Activated naive CD8-positive, alpha-beta T cell treated with anti-CD3 and anti-CD28 coated beads, Interleukin-2, amount 50 U/mL, for 16 hours (primary cell): ENCODE measurements around the gene PRSS53.
"Not testable (repeated sequence)": the region's sequence is repeated elsewhere in the genome, so short reads cannot be mapped to it uniquely, and the experiment has no call there.

Source experiments
- DNase-seq: peaks from one replicate; pipeline ENCODE4 v3.0.0-alpha.2; 2020; ENCODE audit warnings: low read depth, low spot score

The PRSS53 gene

DNA sequence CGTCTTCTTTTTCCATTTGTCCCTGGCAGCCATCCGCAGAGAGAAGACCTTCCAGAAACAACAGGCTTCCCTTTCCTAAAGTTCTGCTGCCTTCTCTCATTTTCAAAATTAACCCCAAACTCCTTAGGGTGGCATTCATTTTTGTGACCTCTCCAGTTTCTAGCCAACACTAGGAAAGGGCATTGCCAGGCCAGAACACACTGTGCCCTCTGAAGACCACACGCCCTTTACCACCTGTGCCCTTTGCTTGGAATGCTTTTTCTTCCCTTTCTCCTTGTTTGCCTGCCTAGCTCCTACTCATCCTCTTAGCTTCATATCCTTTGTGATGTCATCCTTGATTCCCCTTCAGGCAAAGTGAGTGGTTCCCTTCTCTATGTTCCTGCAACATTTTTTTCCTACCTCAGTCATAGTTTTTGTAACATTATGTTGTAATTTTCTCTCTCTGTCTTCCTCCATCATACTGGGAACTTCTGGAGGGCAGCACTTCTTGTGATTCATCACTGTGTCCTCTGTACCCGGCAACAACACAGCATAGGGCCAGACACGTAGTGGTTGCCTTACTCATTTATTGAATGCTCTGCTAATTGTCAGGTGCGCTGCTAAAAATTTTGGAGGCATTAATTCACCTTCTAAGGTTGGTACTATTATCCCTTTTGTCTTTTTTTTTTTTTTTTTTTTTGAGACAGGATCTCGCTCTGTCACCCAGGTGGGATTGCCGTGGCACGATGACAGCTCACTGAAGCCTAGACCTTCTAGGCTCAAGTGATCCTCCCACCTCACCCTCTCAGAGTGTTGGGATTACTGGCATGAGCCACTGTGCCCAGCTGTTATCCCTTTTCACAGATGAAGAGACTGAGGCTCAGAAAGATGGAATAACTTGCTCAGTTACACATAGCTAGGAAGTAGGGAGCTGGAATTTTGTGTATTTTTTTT is 29.7 kb upstream of the PRSS53 start:
- no peak for DNase-seq

DNA sequence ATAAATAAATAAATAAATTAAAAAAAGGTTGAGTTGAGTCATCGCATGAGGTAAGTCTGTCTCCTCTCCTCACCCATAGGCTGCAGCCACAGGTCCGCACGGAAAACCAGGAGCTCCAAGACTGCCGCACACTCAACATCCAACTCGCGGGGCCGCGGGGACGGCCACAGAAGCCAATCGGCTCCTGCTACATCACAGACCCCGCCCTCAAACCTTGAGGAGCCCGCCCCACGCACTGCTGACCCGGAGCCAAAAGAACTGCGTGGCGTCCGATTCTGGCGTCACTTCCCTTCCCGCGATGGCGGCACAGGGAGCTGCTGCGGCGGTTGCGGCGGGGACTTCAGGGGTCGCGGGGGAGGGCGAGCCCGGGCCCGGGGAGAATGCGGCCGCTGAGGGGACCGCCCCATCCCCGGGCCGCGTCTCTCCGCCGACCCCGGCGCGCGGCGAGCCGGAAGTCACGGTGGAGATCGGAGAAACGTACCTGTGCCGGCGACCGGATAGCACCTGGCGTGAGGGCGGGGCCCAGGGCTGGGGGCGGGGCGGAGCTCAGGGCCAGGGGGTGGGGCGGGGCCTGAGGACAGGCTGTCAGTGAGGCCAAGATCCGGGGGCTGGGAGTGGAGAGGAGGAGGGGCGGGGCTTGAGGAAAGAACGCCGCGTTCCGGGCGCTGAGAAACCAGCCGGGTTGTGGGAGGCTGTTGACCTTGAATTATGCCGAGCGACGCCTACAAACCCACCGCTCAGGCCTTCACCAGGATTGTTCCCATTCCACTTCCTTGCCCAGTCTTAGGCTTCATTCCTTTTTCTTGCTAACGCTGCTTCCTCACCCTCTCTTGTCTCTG is 28.9 kb upstream of the PRSS53 start, which contains the start of gene KAT8:
Gene KAT8 (plus strand): TSS at position 281 of the 839 bp plus-strand sequence. CDS start 18 bp downstream, at position 299.
- DNase-seq: peak; percentile 94

DNA sequence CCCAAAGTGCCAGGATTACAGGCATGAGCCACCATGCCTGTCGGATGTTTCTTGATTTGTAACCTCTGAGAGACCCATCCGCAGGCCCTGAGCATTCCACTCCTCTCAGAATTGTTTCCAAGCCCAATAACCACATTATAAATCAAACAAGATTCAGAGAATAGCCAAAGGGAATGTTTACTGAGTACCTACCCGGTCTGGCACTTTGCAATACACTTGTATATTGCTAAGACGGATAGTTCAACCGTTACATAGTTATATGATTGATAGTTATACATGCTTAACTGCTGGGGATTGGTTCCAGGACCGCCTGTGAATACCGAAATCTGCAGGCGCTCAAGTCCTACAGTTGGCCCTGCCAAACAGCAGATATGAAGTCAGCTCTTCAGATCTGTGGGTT is 25.7 kb upstream of the PRSS53 start:
- no peak for DNase-seq

DNA sequence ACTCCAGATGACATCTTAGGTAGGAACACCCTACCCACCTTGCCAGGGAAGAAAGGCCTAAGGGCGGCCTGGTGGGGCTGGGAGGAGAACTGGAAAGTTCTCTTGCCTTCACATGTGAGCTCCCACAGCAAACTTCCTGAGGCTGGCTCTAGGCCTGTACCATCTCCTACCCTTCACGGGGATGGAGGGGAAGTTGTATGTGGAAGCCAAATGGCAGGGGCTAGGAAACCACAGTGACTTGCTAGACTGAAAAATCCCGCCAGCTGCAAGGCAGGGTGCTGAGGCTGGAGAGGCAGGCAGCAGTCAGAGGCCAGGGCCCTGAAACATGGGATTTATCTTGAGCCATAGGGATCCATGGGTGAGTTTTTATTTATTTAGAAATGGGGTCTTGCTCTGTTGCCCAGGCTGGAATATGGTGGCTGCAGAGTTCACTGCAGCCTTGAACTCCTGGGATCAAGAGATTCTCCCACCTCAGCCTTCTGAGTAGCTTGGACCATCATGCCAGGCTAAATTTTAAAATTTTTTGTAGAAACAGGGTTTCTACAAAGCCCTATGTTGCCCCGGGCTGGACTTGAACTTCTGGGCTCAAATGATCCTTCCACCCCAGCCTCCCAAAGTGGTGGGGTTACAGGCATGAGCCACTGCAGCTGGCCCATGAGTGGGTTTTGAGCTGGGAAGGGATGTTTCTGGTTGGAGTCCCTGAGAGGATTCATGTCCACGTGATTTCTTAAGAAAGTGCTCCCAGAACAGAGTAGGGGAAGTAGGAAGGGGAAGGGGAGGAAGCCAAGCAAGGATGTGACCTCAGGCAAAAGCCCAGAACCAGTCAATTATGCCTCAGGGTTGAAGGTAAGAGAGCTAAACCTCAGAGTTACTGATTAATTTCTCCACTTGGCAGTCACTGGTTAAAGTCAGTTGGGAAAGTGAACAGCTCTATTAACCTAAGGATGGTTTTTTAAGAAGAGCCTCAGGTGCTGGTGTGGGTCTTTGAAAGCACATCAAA is 24.7 kb upstream of the PRSS53 start:
- no peak for DNase-seq

DNA sequence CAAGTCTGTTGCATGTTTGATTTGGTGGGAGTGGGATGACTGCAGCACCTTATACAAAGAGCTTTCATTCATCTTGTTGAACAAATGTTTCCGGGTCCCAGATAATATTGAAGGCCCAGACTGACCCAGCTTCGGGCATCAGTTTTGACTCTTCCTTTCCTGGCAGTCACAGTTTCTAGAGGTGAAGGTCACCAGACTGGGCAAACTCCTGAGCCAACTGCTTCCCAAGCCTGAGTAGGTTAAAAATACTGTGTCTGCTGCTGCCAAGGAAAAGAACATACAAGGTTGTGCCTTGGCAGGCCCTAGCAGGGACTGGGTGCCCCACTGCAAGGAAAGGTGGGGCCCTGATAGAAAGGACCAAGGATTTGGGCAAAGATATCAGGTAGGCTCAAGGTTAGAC is 24.0 kb upstream of the PRSS53 start:
- DNase-seq: no peak

DNA sequence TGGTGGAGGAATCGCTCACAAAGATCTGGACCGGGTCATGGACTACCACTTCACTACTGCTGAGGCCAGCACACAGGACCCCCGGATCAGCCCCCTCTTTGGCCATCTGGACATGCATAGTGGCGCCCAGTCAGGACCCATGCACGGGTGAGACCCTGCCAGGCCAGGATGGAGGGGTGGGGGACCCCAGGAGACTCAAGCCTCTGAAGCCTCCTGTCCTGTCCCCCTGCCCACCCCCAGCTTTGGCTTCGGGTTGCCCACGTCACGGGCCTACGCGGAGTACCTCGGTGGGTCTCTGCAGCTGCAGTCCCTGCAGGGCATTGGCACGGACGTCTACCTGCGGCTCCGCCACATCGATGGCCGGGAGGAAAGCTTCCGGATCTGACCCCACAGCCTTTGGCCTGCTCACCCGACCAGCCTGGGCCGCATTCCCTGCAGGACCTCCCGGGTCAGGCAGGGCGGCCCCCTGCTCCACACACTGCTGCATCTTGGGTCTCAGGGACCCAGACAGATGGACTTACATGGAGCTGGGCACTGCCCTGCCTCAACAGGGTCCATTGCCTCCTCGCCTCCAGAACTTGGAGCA is 23.2 kb upstream of the PRSS53 start:
- DNase-seq: no peak

DNA sequence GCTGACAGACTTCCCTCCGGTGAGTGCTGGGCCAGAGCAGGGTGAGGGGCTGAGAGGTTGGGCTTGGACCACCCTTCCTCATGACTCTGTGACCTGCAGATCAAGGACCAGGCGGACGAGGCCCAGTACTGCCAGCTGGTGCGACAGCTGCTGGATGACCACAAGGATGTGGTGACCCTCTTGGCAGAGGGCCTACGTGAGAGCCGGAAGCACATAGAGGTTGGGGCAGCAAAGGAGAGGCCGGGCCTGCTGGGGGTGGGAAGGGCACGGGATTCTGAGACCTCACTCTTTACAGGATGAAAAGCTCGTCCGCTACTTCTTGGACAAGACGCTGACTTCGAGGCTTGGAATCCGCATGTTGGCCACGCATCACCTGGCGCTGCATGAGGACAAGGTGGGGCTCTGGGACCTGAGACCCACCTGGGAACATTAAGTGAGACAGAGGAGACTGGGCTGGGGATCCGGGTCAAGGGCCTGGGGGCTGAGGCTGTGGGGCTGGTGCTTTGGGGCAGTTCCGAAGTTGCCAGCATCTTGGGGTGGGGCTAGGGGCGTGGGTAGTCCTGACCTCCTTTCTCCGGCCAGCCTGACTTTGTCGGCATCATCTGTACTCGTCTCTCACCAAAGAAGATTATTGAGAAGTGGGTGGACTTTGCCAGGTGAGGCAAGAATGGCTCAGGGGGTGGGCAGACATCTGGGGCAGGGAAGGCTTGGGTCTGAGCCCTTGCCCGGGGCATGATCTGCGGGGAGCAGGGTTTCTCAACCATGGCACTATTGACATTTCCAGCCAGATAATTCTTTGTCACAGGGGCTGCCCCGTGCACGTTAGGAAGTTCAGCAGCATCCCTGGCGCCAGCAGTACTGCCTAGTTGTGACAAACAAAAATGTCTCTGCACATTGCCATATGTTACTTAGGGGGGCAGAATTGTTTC is 21.6 kb upstream of the PRSS53 start:
- no peak for DNase-seq

DNA sequence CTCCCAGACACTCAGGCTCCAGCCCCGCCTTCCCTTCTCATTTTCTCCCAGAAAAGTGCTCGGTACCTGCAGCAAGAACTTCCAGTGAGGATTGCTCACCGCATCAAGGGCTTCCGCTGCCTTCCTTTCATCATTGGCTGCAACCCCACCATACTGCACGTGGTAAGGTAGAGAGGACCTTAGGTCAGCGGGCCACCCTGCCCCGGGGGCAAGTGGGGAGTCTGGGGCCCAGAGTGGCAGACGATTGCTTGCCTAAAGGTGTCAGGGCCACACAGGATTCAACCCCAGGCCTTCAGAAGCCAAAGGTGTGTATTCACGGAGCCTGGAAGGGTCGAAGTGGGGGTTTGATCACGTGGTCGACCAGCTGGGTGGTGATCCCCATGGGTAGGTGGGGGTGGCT is 20.9 kb upstream of the PRSS53 start:
- no peak for DNase-seq

DNA sequence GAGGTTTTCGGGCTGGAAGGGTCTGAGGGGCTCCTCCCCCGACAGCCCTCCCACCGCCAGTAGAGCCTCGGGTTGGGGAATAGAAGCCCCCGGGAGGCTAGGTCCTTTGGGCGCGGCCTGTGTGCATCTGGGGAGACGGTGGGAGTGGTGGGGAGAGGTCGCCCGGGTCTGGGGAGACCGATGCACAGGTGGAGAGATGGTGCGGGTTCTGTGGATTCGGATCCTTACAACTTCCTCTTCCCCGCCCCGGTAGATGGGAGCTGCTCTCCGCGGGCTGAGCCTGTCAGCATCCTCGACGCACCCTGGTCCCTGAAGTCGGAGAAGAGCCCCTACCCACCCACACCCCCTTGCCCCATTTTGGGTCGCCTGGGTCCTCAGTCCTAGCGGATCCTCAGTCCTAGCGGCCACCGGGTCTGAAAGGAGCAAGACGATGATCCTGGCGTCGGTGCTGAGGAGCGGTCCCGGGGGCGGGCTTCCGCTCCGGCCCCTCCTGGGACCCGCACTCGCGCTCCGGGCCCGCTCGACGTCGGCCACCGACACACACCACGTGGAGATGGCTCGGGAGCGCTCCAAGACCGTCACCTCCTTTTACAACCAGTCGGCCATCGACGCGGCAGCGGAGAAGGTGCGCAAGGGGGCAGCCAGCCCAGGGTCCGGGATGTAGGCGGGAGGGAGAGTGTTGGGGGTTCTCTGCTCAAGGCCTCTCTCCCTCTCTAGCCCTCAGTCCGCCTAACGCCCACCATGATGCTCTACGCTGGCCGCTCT is 20.2 kb upstream of the PRSS53 start:
- no peak for DNase-seq

DNA sequence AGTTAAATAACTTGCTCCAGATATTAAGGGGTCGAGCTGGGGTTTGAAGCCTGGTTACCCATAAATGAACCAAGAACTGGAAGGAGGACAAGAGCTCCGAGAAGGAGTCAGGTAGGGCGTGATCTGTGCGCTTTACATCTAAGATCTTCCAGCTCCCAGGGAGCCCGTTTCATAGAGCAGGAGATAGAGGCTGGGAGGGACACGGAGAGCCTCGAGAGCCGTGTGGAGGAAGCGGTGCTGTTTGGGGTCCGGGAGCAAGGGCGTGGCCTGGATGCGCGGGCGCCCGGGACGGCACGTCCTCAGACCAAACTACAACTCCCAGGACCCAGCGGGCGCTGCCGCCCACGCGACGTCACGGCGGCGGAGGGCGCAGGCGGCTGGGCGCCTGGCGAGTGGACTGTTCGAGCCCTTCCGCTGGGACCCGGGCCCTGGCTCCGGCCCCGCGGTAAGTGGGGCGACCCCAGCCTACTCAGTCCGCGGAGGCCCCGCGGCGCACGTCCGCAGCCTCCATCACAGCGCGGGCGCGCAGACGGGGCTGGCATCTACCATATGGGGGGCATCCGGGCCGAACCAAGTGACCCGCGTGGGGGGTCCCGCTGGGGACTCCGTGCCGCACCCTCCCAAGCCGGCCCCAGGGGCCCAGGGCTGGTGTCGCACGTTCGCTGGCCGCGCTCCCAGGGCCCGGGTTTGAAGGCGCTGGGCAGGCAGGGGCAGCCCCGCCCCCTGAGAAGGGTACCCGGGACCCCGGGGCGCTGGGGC is 19.5 kb upstream of the PRSS53 start, which contains the start of gene BCKDK:
Gene BCKDK (plus strand): TSS at position 352 of the 759 bp plus-strand sequence. CDS start 838 bp downstream, outside the sequence.
- DNase-seq: peak; percentile 49

DNA sequence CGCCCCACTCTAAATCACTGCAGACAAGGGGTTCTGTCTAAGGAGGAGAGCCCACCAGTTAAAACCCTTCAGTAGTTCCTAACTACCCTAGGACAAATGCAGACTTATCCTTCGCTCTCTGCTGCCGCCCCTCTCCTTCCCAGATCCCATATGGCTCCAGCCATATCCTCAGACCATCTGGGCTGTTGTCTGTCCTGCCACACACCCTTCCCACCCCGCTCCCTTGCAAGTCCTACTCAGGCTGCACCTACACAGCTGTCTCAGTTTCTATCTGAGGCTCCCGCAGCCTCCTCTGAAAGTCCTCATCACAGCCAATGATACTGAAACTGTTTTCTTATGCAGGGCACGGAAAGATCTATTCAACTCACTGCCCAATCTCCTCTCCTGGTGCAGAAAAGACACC is 18.7 kb upstream of the PRSS53 start:
- no peak for DNase-seq

DNA sequence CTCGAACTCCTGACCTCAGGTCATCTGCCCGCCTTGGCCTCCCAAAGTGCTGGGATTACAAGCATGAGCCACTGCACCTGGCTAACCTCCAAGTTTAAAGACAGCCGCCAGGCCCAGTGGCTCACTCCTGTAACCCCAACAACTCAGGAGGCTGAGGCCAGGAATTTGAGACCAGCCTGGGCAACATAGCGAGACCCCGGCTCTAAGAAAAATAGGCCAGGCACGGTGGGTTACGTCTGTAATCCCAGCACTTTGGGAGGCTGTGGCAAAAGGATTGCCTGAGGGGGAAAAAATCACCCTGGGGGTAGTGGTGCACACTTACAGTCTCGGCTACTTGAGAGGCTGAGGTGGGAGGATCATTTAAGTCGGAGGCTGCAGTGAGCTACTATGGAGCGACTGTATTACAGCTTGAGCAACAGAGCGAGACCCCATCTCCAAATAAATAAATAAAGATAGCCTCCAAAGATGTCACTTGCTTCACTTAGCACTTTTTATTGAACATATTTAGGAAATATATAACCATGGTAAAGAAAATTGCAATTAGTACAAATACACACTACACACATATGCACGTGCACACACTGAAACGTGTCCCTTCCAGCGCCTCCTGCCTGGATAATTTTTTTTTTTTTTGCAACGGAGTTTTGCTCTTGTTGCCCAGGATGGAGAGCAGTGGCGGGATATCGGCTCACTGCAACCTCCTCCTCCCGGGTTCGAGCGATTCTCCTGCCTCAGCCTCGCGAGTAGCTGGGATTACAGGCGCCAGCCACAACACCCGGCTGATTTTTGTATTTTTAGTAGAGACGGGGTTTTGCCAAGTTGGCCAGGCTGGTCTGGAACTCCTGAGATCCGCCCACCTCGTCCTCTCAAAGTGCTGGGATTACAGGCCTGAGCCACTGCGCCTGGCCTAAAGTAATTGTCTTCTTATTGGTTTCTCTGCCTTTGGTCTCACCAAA is 18.0 kb upstream of the PRSS53 start:
- DNase-seq: no peak

DNA sequence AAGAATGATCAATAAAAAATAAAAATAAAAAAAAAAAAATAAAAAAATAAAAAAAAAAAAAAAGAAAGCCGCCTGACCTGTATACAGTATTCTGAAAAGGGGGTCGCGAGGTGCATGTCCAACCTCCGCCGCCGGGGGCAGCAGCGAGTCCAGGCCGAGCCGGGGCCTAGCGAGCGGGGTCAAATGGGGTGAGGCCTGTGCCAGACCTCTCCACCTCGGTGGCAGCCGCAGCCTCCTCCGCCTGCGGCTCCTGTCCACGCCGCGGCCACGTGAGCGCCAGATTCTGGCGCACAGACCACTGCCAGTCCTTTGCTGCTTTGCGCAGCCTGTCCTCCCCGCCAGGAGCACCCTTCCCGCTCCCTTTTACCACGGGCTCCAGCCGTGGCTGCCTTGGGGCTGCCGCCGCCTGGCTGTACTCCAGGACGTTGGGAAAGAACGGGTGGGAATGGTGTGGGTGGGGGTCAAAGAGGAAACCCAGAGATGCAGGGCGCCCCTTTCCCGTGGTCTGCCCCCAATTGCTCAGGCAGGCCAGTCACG is 17.0 kb upstream of the PRSS53 start:
- peak; percentile 67 for DNase-seq

DNA sequence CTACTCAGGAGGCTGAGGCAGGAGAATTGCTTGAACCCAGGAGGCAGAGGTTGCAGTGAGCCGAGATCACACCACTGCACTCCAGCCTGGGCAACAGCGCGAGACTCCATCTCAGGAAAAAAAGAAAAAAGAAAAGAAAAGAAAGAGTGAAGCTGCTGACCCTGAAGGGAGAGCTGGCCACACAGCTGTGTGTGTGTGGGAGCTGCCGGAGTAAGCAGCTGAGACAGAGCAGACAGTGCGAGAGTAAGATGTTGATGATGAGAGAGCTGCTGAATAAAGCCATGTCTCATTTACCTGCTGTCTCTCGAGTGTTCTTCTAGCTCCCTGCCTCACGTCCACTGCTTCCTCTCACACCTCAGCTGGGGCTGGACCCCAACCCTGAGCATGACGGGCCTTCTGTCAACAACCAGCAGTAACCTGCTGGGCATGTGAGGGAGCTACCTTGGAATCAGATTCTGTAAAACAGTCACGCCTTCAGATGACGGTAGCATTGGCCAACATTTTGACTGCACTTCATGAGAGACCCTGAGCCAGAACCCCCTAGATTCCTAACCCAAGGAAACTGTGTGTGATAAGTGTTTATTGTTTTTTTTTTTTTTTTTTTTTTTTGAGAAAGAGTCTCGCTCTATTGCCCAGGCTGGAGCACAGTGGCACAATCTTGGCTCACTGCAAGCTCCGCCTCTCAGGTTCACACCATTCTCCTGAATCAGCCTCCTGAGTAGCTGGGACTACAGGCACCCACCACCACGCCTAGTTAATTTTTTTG is 12.3 kb upstream of the PRSS53 start:
- not testable (repeated sequence) for DNase-seq

DNA sequence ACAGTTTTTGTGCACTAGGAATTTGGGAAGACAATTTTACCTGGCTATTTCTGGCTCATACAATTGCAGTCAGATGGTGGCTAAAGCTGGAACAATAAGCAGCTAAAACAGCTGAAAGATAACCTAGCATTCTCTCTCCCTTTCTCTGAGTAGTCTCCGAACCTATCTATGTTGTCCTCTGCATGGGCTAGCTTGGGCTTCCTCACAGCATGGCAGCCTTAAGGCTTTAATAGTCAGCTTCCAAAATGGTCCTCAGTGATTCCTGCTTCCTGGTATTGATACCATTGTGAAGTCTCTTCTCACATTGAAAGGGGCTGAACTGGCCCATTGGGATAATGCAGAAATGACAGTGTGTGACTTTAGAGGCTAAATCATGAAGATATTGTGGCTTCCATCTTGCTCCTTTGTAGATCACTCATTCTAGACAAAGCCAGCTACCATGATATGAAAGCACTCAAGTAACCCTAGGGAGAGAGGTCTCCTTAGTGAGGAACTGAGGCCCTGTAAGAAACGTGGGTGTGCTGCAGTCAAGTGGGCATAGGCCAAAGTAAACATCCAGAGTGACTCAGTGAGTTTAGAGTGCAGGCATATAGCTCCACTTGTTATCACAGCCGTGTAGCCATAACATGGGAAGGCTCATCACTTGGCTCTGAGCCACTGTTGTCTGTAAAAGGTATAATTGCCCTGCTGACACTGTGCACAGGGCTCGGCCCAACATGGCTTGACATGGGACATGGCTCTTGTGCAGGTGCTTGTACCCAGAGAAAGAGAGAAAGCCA is 11.3 kb upstream of the PRSS53 start:
- DNase-seq: no peak
